ENCODE results near the gene FGFR3. TPM values are rescaled to one million over a fixed set of nuclear protein-coding genes. Genes with fewer than 3 reads are reported as not detected.

Gene FGFR3
- total RNA-seq, 1 experiment from 2014 or later, result 8.2 TPM

DNA sequence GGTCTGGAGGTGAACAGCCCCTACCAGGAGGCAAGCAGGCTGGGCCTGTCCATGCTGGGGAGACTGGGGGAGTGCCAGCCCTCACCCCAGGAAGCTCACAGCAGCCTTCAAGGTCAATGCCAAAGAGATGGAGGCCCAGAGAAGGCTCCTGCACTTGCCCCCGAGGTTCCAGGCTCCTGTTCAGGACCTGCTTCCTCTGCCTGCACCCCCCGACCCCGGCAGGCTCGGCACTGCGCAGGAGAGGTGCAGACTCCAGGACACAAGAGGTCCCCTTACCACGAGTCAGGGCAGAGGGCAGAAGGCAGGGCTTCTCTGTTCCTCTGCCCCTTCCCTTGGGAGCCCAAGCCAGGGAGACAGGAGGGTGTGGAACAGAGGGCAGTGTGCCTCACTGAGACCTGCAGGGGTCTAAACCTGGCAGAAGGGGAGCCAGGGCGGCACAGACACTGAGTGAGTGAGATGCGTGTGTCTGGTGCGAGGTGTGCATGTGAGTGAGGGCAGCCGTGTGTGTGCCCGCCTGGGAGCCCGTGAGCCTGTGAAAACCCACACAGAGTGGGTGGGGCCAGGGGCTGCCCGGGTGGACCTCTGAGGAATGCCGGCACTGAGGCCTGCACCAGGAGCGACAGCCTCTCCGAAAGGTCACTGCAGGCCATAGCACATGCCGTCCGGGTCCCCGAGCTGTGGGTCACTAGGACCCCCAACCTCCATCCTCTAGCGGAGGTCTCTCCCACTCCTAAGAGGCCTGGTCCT lies 30.7 kb upstream of the FGFR3 start:
- ChIA-PET POLR2A (interaction anchor here (0.6 kb wide), 1 partner anchor 33 kb away, joined by 3 read pairs; no protein-coding TSS in a partner anchor), CTCF (no interaction called here)
- Histone ChIP-seq H3K4me3 (ENCODE audit: low read depth in 2 of 2, low read length in 2 of 2) (no peak overlapping the region), H3K36me3 (ENCODE audit: control insufficient read depth, insufficient read depth, low read length) (no peaks in the 10 kb centered on the region), H3K9me3 (ENCODE audit: control insufficient read depth, insufficient read depth, low read depth, low read length) (no peaks in the 10 kb centered on the region), H3K4me1 (ENCODE audit: control insufficient read depth, insufficient read depth, low read length) (peaks cover 9% of the 10 kb centered on the region), H3K27me3 (ENCODE audit: control insufficient read depth, insufficient read depth, low read length) (no peaks in the 10 kb centered on the region), H3K27ac (ENCODE audit: low read length) (no peak overlapping the region)
- in situ Hi-C loops (cut with HindIII; ENCODE audit: low pct_unique_long_range_greater_than_20kb, low sequenced_read_pairs) (no loop called here), intact Hi-C loops (cut with micrococcal nuclease; ENCODE audit: unreplicated experiment) (no loop called here)
- TF ChIP-seq, protein P1, sequence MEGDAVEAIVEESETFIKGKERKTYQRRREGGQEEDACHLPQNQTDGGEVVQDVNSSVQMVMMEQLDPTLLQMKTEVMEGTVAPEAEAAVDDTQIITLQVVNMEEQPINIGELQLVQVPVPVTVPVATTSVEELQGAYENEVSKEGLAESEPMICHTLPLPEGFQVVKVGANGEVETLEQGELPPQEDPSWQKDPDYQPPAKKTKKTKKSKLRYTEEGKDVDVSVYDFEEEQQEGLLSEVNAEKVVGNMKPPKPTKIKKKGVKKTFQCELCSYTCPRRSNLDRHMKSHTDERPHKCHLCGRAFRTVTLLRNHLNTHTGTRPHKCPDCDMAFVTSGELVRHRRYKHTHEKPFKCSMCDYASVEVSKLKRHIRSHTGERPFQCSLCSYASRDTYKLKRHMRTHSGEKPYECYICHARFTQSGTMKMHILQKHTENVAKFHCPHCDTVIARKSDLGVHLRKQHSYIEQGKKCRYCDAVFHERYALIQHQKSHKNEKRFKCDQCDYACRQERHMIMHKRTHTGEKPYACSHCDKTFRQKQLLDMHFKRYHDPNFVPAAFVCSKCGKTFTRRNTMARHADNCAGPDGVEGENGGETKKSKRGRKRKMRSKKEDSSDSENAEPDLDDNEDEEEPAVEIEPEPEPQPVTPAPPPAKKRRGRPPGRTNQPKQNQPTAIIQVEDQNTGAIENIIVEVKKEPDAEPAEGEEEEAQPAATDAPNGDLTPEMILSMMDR (IDR thresholded peaks at IDR 0.05), result no peak
- TF ChIP-seq, protein P2, sequence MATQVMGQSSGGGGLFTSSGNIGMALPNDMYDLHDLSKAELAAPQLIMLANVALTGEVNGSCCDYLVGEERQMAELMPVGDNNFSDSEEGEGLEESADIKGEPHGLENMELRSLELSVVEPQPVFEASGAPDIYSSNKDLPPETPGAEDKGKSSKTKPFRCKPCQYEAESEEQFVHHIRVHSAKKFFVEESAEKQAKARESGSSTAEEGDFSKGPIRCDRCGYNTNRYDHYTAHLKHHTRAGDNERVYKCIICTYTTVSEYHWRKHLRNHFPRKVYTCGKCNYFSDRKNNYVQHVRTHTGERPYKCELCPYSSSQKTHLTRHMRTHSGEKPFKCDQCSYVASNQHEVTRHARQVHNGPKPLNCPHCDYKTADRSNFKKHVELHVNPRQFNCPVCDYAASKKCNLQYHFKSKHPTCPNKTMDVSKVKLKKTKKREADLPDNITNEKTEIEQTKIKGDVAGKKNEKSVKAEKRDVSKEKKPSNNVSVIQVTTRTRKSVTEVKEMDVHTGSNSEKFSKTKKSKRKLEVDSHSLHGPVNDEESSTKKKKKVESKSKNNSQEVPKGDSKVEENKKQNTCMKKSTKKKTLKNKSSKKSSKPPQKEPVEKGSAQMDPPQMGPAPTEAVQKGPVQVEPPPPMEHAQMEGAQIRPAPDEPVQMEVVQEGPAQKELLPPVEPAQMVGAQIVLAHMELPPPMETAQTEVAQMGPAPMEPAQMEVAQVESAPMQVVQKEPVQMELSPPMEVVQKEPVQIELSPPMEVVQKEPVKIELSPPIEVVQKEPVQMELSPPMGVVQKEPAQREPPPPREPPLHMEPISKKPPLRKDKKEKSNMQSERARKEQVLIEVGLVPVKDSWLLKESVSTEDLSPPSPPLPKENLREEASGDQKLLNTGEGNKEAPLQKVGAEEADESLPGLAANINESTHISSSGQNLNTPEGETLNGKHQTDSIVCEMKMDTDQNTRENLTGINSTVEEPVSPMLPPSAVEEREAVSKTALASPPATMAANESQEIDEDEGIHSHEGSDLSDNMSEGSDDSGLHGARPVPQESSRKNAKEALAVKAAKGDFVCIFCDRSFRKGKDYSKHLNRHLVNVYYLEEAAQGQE (IDR thresholded peaks at IDR 0.05; ENCODE audit: insufficient read depth in 1 of 2, low read depth in 2 of 2, low read length in 1 of 2), result no peak
- no peak for TF ChIP-seq TCF7L2 (IDR thresholded peaks at IDR 0.05; ENCODE audit: low read depth, low read length)
- TF ChIP-seq POLR2AphosphoS5 (IDR thresholded peaks at IDR 0.05; ENCODE audit: low read depth, low read length), result no peak
- no peak for TF ChIP-seq SIN3A (IDR thresholded peaks at IDR 0.05; ENCODE audit: borderline replicate concordance, insufficient read depth, low read depth, low read length)
- DNase-seq (ENCODE audit: low read depth, low spot score), result no peak
- BruUV-seq (replicated peaks), result no TSS peak
- ATAC-seq, result no peak

DNA sequence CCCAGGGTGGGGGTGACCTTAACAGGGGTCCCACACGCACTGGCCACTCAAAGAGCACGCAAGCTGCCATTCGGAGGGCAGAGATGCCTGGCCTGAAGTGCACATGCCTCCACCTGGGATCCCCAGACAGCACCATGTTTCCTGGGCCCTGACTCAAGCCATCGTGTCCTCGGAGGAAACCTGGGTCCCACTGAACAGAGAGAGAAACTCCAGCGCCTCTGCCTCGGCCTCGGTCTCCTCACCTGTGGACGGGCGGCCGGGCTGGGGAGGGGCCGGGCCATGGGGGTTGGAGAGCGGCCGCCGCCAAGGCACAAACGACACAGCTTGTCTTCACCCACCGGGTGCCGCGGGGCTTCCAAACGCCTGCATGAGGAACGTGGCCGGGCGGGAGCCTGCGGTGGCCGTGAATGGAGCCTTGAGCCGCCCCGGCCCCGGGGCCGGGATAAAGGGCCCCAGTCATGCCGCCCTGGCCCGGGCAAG lies 30.0 kb upstream of the FGFR3 start:
- TF ChIP-seq, protein P1 (IDR thresholded peaks at IDR 0.05), result no peak; the same call in 1 of the 2 replicates
- TF ChIP-seq TCF7L2 (IDR thresholded peaks at IDR 0.05; ENCODE audit: low read depth, low read length) (no peak), POLR2AphosphoS5 (IDR thresholded peaks at IDR 0.05; ENCODE audit: low read depth, low read length) (no peak), SIN3A (IDR thresholded peaks at IDR 0.05; ENCODE audit: borderline replicate concordance, insufficient read depth, low read depth, low read length) (no peak)
- TF ChIP-seq, protein P2 (IDR thresholded peaks at IDR 0.05; ENCODE audit: insufficient read depth in 1 of 2, low read depth in 2 of 2, low read length in 1 of 2), result no peak
- ChIA-PET POLR2A (interaction anchor here (0.6 kb wide), 1 partner anchor 32 kb away, joined by 3 read pairs; no protein-coding TSS in a partner anchor), CTCF (no interaction called here)
- no TSS peak for BruUV-seq (replicated peaks)
- intact Hi-C loops (cut with micrococcal nuclease; ENCODE audit: unreplicated experiment) (no loop called here), in situ Hi-C loops (cut with HindIII; ENCODE audit: low pct_unique_long_range_greater_than_20kb, low sequenced_read_pairs) (no loop called here)
- ATAC-seq (no peak), DNase-seq (ENCODE audit: low read depth, low spot score) (no peak)
- Histone ChIP-seq H3K36me3 (ENCODE audit: control insufficient read depth, insufficient read depth, low read length) (no peaks in the 10 kb centered on the region), H3K9me3 (ENCODE audit: control insufficient read depth, insufficient read depth, low read depth, low read length) (no peaks in the 10 kb centered on the region), H3K4me3 (ENCODE audit: low read depth in 2 of 2, low read length in 2 of 2) (no peak overlapping the region), H3K27ac (ENCODE audit: low read length) (no peak overlapping the region), H3K4me1 (ENCODE audit: control insufficient read depth, insufficient read depth, low read length) (peaks cover 9% of the 10 kb centered on the region), H3K27me3 (ENCODE audit: control insufficient read depth, insufficient read depth, low read length) (no peaks in the 10 kb centered on the region)
